ENCODE results near the gene DHODH.
"Not testable (repeated sequence)": the region's sequence is repeated elsewhere in the genome, so short reads cannot be mapped to it uniquely, and the experiment has no call there.

DHODH gene

GRCh38 chr16:72008424-72009216, at the start of gene DHODH:
TSS of gene DHODH (plus strand) at chr16:72008744. CDS start at chr16:72008765, 21 bp downstream.
- DNase-seq: peak; percentile 61 to 99 (median 95)

- DNase-seq: peak; percentile 8 to 92 (median 68)
Measured at GRCh38 chr16:71961066-71962039, 47.2 kb upstream of the DHODH start.

GRCh38 chr16:71963125-71963875, 45.2 kb upstream of the DHODH start:
- no peak for DNase-seq

GRCh38 chr16:71965223-71965622, 43.3 kb upstream of the DHODH start:
- no peak for DNase-seq

GRCh38 chr16:71966932-71967331, 41.6 kb upstream of the DHODH start:
- no peak for DNase-seq

GRCh38 chr16:71969353-71969752, 39.2 kb upstream of the DHODH start:
- DNase-seq: no peak

GRCh38 chr16:71971571-71971970, 37.0 kb upstream of the DHODH start:
- DNase-seq: no peak

GRCh38 chr16:71972356-71972755, 36.2 kb upstream of the DHODH start:
- no peak for DNase-seq

- DNase-seq: no peak
Measured at GRCh38 chr16:71973001-71973400, 35.5 kb upstream of the DHODH start.

- no peak for DNase-seq
Measured at GRCh38 chr16:71974068-71974818, 34.3 kb upstream of the DHODH start.

GRCh38 chr16:71985262-71985974, 23.1 kb upstream of the DHODH start:
- no peak for DNase-seq

GRCh38 chr16:71986131-71986530, 22.4 kb upstream of the DHODH start:
- DNase-seq: no peak

- DNase-seq: no peak
Measured at GRCh38 chr16:71995038-71995437, 13.5 kb upstream of the DHODH start.

- not testable (repeated sequence) for DNase-seq
Measured at GRCh38 chr16:71997578-71997977, 11.0 kb upstream of the DHODH start.

- no peak for DNase-seq
Measured at GRCh38 chr16:72001180-72001874, 7.2 kb upstream of the DHODH start.

GRCh38 chr16:72002619-72003018, 5.9 kb upstream of the DHODH start:
- DNase-seq: no peak

GRCh38 chr16:72008065-72008423, 500 bp upstream of the DHODH start:
- not testable (repeated sequence) for DNase-seq

GRCh38 chr16:72009779-72010178, 1.2 kb downstream of the DHODH start:
- DNase-seq: no peak

GRCh38 chr16:72012607-72013006, 4.1 kb downstream of the DHODH start:
- no peak for DNase-seq

- no peak for DNase-seq
Measured at GRCh38 chr16:72013389-72013788, 4.8 kb downstream of the DHODH start.

Data from hypothalamus (tissue), 51 donors.